GM18505 (cell line): ENCODE results near the gene SLC16A8.
"Not testable (repeated sequence)": the region's sequence is repeated elsewhere in the genome, so short reads cannot be mapped to it uniquely, and the experiment has no call there.

ENCODE experiments used
- ATAC-seq: cut with Tn5 transposase; IDR thresholded peaks from one replicate; pipeline ENCODE4 v1.9.1; 2021; ENCODE audit not compliant: unreplicated experiment
- POLR2A ChIP-seq: IDR thresholded peaks from 4 replicates; pipeline ENCODE4 v1.6.1; 2011; ENCODE audit warnings: borderline replicate concordance; ENCODE audit not compliant: insufficient read depth, insufficient read length; ENCODE audit errors: extremely low read depth

SLC16A8 gene

GRCh38 chr22:38086001-38086845, 2.2 kb upstream of the SLC16A8 start:
- no peak for ATAC-seq
- TF ChIP-seq POLR2A, result no peak

- ATAC-seq, result no peak
- TF ChIP-seq POLR2A, result no peak
Observed at GRCh38 chr22:38085501-38085900, 1.5 kb upstream of the SLC16A8 start.

GRCh38 chr22:38085056-38085455, 1.1 kb upstream of the SLC16A8 start:
- no peak for TF ChIP-seq POLR2A
- no peak for ATAC-seq

- no peak for TF ChIP-seq POLR2A
- no peak for ATAC-seq
Observed at GRCh38 chr22:38082986-38083710, 836 bp downstream of the SLC16A8 start.

GRCh38 chr22:38081941-38082828, 1.8 kb downstream of the SLC16A8 start:
- ATAC-seq, result no peak
- TF ChIP-seq POLR2A, result no peak

GRCh38 chr22:38081636-38081940, 2.4 kb downstream of the SLC16A8 start:
- no peak for TF ChIP-seq POLR2A
- no peak for ATAC-seq

GRCh38 chr22:38080850-38081635, 2.9 kb downstream of the SLC16A8 start:
- ATAC-seq, result no peak
- no peak for TF ChIP-seq POLR2A

- no peak for ATAC-seq
- no peak for TF ChIP-seq POLR2A
Observed at GRCh38 chr22:38080474-38080849, 3.5 kb downstream of the SLC16A8 start.

- TF ChIP-seq POLR2A, result no peak
Observed at GRCh38 chr22:38079804-38080203, 4.2 kb downstream of the SLC16A8 start.

GRCh38 chr22:38079208-38079607, 4.8 kb downstream of the SLC16A8 start:
- ATAC-seq, result not testable (repeated sequence)

More at GRCh38 chr22:38079804-38080203, 4.2 kb downstream of the SLC16A8 start:
- ATAC-seq, result no peak

- no peak for ATAC-seq
- no peak for TF ChIP-seq POLR2A
Observed at GRCh38 chr22:38078046-38078840, 5.7 kb downstream of the SLC16A8 start.

GRCh38 chr22:38077595-38077994, 6.4 kb downstream of the SLC16A8 start:
- no peak for TF ChIP-seq POLR2A
- ATAC-seq, result no peak
